ENCODE measurements around the gene AFMID. TPM values are rescaled to one million over a fixed set of nuclear protein-coding genes. Genes with fewer than 3 reads are reported as not detected.
A peak's percentile ranks its signal among the peaks of the same experiment; 100 is the strongest.

The AFMID gene
- total and polyA plus RNA-seq, 9 of the 15 experiments (the other 6 are each of a cell fraction or from before 2014, with no cell fraction given): 62.1 to 188 (median 74.4) TPM

DNA sequence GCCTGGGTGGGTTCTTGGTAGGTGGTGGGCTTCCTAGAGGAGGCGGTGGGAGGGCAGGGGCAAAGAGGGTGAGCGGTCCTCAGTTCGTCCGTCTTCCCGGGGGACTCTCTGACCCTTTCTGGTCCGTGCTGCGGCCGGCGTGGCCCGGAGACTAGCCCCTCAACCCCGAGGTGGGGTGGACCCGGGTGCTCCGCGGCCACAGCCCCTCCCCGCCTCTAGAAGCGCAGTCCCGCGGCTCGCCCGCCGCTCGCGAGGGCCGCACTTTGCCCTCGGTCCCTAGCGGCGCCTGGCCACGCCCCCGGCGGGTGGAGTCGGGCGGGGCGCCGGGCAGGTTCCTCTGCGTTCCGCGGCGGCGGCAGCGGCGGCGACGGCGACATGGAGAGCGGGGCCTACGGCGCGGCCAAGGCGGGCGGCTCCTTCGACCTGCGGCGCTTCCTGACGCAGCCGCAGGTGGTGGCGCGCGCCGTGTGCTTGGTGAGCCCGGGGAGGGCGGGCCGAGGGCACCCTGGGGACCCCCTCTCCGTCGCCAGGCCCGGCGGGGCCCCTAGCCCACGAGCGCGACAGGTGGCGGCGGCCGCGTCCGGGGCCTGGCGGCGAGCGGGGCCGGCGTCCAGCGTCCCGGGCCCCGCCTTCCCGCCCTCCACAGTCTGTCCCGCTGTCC lies 18.8 kb upstream of the AFMID start, which contains the start of gene SYNGR2 (continued):
- no peak for TF ChIP-seq NFXL1 (CRISPR knock-in tag; IDR thresholded peaks at IDR 0.05)
- peak; percentile 56; the same call in 1 of the 2 replicates for TF ChIP-seq NR1H2 (CRISPR knock-in tag; IDR thresholded peaks at IDR 0.05)
- TF ChIP-seq CHD4 (IDR thresholded peaks at IDR 0.05; ENCODE audit: insufficient read depth, insufficient replicate concordance, low read depth, low read length, poor library complexity, severe bottlenecking): no peak
- TF ChIP-seq NFE2 (IDR thresholded peaks at IDR 0.05; ENCODE audit: low read depth): no peak
- peak; percentile 64; the same call in 1 of the 2 replicates for TF ChIP-seq HNRNPL (IDR thresholded peaks at IDR 0.05; ENCODE audit: low read depth, low read length)
- no peak for TF ChIP-seq ZNF830 (CRISPR knock-in tag; IDR thresholded peaks at IDR 0.05)
- no peak for TF ChIP-seq KLF16 (IDR thresholded peaks at IDR 0.05)
- TF ChIP-seq, protein P1, sequence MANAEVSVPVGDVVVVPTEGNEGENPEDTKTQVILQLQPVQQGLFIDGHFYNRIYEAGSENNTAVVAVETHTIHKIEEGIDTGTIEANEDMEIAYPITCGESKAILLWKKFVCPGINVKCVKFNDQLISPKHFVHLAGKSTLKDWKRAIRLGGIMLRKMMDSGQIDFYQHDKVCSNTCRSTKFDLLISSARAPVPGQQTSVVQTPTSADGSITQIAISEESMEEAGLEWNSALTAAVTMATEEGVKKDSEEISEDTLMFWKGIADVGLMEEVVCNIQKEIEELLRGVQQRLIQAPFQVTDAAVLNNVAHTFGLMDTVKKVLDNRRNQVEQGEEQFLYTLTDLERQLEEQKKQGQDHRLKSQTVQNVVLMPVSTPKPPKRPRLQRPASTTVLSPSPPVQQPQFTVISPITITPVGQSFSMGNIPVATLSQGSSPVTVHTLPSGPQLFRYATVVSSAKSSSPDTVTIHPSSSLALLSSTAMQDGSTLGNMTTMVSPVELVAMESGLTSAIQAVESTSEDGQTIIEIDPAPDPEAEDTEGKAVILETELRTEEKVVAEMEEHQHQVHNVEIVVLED (CRISPR knock-in tag; IDR thresholded peaks at IDR 0.05): peak; percentile 67; the same call in 1 of the 2 replicates
- TF ChIP-seq SAP30 (IDR thresholded peaks at IDR 0.05; ENCODE audit: borderline replicate concordance, insufficient read depth, low read depth, low read length, poor library complexity, severe bottlenecking): peak; percentile 44
- no peak for TF ChIP-seq FIP1L1 (IDR thresholded peaks at IDR 0.05; ENCODE audit: low read depth, low read length, poor library complexity, severe bottlenecking)
- TF ChIP-seq LEF1 (IDR thresholded peaks at IDR 0.05): no peak
- no peak for TF ChIP-seq ZNF197 (CRISPR knock-in tag; IDR thresholded peaks at IDR 0.05; ENCODE audit: low read depth)
- no peak for TF ChIP-seq MTF1 (CRISPR knock-in tag; IDR thresholded peaks at IDR 0.05; ENCODE audit: borderline replicate concordance)
- no peak for TF ChIP-seq ZNF41 (CRISPR knock-in tag; conservative IDR thresholded peaks at IDR 0.05)
- no peak for TF ChIP-seq NFE2L1 (tag; IDR thresholded peaks at IDR 0.05; ENCODE audit: borderline replicate concordance, low read depth)
- peak; percentile 94; the same call in 1 of the 2 replicates for TF ChIP-seq ILF3 (IDR thresholded peaks at IDR 0.05; ENCODE audit: borderline replicate concordance)
- TF ChIP-seq ZNF224 (CRISPR knock-in tag; IDR thresholded peaks at IDR 0.05): no peak
- no peak for TF ChIP-seq ETV1 (tag; conservative IDR thresholded peaks at IDR 0.05; ENCODE audit: low read depth)
- peak; percentile 66; the same call in 1 of the 2 replicates for TF ChIP-seq PHF8 (IDR thresholded peaks at IDR 0.05; ENCODE audit: borderline replicate concordance, low read length)
- TF ChIP-seq, protein P2, sequence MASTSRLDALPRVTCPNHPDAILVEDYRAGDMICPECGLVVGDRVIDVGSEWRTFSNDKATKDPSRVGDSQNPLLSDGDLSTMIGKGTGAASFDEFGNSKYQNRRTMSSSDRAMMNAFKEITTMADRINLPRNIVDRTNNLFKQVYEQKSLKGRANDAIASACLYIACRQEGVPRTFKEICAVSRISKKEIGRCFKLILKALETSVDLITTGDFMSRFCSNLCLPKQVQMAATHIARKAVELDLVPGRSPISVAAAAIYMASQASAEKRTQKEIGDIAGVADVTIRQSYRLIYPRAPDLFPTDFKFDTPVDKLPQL (IDR thresholded peaks at IDR 0.05; ENCODE audit: extremely low read depth, insufficient read length): no peak
- TF ChIP-seq, protein P3, sequence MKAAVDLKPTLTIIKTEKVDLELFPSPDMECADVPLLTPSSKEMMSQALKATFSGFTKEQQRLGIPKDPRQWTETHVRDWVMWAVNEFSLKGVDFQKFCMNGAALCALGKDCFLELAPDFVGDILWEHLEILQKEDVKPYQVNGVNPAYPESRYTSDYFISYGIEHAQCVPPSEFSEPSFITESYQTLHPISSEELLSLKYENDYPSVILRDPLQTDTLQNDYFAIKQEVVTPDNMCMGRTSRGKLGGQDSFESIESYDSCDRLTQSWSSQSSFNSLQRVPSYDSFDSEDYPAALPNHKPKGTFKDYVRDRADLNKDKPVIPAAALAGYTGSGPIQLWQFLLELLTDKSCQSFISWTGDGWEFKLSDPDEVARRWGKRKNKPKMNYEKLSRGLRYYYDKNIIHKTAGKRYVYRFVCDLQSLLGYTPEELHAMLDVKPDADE (conservative IDR thresholded peaks at IDR 0.05; ENCODE audit: control insufficient read depth, low read depth, low read length): peak; percentile 74
- TF ChIP-seq, protein P4, sequence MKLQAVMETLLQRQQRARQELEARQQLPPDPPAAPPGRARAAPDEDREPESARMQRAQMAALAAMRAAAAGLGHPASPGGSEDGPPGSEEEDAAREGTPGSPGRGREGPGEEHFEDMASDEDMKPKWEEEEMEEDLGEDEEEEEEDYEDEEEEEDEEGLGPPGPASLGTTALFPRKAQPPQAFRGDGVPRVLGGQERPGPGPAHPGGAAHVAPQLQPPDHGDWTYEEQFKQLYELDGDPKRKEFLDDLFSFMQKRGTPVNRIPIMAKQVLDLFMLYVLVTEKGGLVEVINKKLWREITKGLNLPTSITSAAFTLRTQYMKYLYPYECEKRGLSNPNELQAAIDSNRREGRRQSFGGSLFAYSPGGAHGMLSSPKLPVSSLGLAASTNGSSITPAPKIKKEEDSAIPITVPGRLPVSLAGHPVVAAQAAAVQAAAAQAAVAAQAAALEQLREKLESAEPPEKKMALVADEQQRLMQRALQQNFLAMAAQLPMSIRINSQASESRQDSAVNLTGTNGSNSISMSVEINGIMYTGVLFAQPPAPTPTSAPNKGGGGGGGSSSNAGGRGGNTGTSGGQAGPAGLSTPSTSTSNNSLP (IDR thresholded peaks at IDR 0.05; ENCODE audit: borderline replicate concordance, low read depth, low read length): no peak
- no peak for TF ChIP-seq MCM7 (IDR thresholded peaks at IDR 0.05)
